Measurements from ENCODE around the gene MGLL.

DNA sequence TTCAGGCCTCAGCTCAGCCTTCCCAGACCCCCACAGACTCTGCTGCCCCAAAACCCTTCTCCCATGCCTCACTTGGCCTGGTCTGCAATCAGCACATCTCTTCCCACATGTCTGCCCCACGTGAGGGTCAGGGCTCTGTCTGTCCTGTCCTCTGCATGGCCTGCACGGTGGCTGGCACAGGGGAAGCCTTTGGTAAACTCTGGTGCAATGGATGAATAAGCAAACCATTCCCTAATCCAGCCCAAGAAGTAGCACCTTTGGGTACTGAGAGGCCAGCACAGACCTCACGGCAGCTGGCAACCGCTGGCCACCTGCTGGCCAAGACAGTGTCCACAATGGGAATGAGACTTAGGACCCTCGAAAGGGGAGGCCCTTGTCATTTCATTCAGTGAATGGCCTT lies 121.9 kb downstream of the MGLL start:
- TF ChIP-seq, protein P1, sequence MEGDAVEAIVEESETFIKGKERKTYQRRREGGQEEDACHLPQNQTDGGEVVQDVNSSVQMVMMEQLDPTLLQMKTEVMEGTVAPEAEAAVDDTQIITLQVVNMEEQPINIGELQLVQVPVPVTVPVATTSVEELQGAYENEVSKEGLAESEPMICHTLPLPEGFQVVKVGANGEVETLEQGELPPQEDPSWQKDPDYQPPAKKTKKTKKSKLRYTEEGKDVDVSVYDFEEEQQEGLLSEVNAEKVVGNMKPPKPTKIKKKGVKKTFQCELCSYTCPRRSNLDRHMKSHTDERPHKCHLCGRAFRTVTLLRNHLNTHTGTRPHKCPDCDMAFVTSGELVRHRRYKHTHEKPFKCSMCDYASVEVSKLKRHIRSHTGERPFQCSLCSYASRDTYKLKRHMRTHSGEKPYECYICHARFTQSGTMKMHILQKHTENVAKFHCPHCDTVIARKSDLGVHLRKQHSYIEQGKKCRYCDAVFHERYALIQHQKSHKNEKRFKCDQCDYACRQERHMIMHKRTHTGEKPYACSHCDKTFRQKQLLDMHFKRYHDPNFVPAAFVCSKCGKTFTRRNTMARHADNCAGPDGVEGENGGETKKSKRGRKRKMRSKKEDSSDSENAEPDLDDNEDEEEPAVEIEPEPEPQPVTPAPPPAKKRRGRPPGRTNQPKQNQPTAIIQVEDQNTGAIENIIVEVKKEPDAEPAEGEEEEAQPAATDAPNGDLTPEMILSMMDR (IDR thresholded peaks at IDR 0.05; ENCODE audit: insufficient read depth, low read depth, low read length): no peak
- TF ChIP-seq EZH2 (IDR thresholded peaks at IDR 0.05; ENCODE audit: insufficient read depth, low read length): no peak
